B cell (primary cell): Measurements from ENCODE around the gene MAP3K5. TPM values are rescaled to one million over a fixed set of nuclear protein-coding genes. Genes with fewer than 3 reads are reported as not detected.
"Not testable (repeated sequence)": the region's sequence is repeated elsewhere in the genome, so short reads cannot be mapped to it uniquely, and the experiment has no call there.

ENCODE experiments used
- ATAC-seq: fragments of 200-7000 bp; cut with Tn5 transposase; one replicate; pipeline ENCODE4 v1.10.0; 2021; ENCODE audit warnings: low read depth, mild to moderate bottlenecking, moderate number of reproducible peaks, moderate library complexity
- CTCF ChIA-PET: fragments of 350-600 bp; sonication (Branson Sonifier 250); formaldehyde crosslinking; loops from one replicate; lab custom pipeline; 2021; ENCODE audit warnings: antibody characterized with exemption, inconsistent platforms; lab: Charles Lee
- POLR2A ChIA-PET: fragments of 350-600 bp; sonication (Branson Sonifier 250); formaldehyde crosslinking; loops from one replicate; lab custom pipeline; 2021; ENCODE audit warnings: antibody characterized with exemption; lab: Charles Lee
- DNase-seq: peaks from one replicate; pipeline ENCODE4 v3.0.0; 2013
- H2AFZ ChIP-seq: 2 replicates; pipeline ENCODE4 v1.6.1; 2012; ENCODE audit warnings: mild to moderate bottlenecking, low read depth, low read length; ENCODE audit not compliant: insufficient read depth, poor library complexity, severe bottlenecking
- H3K27ac ChIP-seq, 2 donors: 1 replicate in 1 of 2; 2 replicates in 1 of 2; pipeline ENCODE4 v1.5.1; 2012 to 2013; ENCODE audit warnings: low read length in 2 of 2, mild to moderate bottlenecking in 2 of 2, moderate library complexity in 1 of 2
- H3K27me3 ChIP-seq, 4 experiments: fragments of 200-600 bp in 1 of 4; sonication (generic) in 1 of 4; replicated peaks in 1 of 4; 1 replicate in 2 of 4; 2 replicates in 2 of 4; pipeline versions ENCODE4 v1.6.1 to v1.7.0; 2013 to 2016; ENCODE audit warnings: low read length in 3 of 4, mild to moderate bottlenecking in 2 of 4, mixed read lengths in 1 of 4, moderate library complexity in 1 of 4; ENCODE audit not compliant: insufficient read depth in 4 of 4, control insufficient read depth in 3 of 4; ENCODE audit errors: control extremely low read depth in 1 of 4
- H3K36me3 ChIP-seq, 2 experiments: replicated peaks in 1 of 2; 1 replicate in 1 of 2; 2 replicates in 1 of 2; pipeline versions ENCODE4 v1.6.1 to v1.7.1; 2013; ENCODE audit warnings: low read length in 1 of 2; ENCODE audit not compliant: insufficient read depth in 2 of 2, control insufficient read depth in 1 of 2; ENCODE audit errors: control extremely low read depth in 1 of 2, extremely low read depth in 1 of 2
- H3K4me1 ChIP-seq, 2 donors: fragments of 200-600 bp in 1 of 2; sonication (generic) in 1 of 2; 1 replicate in 1 of 2; 2 replicates in 1 of 2; pipeline versions ENCODE4 v1.5.1 to v1.6.1; 2013 to 2017; ENCODE audit warnings: low read length in 2 of 2; ENCODE audit not compliant: control insufficient read depth in 2 of 2, insufficient read depth in 2 of 2
- H3K4me2 ChIP-seq: replicated peaks from 2 replicates; pipeline ENCODE3; 2012; ENCODE audit warnings: mild to moderate bottlenecking, low read depth, low read length; ENCODE audit not compliant: poor library complexity, severe bottlenecking
- H3K4me3 ChIP-seq, 5 experiments: fragments of 200-600 bp in 1 of 5; sonication (generic) in 1 of 5; 1 replicate in 3 of 5; 2 replicates in 2 of 5; pipeline versions ENCODE4 v1.5.1 to v1.7.0; 2011 to 2016; ENCODE audit warnings: low read length in 4 of 5, mild to moderate bottlenecking in 4 of 5, low read depth in 2 of 5, control low read depth in 1 of 5, moderate library complexity in 1 of 5; ENCODE audit not compliant: insufficient read depth in 1 of 5; ENCODE audit errors: control extremely low read depth in 1 of 5, extremely low read depth in 1 of 5
- H3K79me2 ChIP-seq: fragments of 200-600 bp; sonication (generic); one replicate; pipeline ENCODE4 v1.6.0; 2016; ENCODE audit warnings: low read length; ENCODE audit not compliant: control insufficient read depth, insufficient read depth
- H3K9ac ChIP-seq: fragments of 200-600 bp; sonication (generic); 2 replicates; pipeline ENCODE4 v1.6.1; 2017; ENCODE audit warnings: mild to moderate bottlenecking, low read length, moderate library complexity
- H3K9me3 ChIP-seq, 3 donors: one replicate each; pipeline versions ENCODE4 v1.6.1 to v1.7.1; 2013; ENCODE audit warnings: low read length in 2 of 3; ENCODE audit not compliant: control insufficient read depth in 2 of 3, insufficient read depth in 1 of 3; ENCODE audit errors: control extremely low read depth in 1 of 3
- H4K20me1 ChIP-seq: 2 replicates; pipeline ENCODE4 v1.6.0; 2012; ENCODE audit warnings: mild to moderate bottlenecking, low read length; ENCODE audit not compliant: insufficient read depth, control insufficient read depth, poor library complexity, severe bottlenecking
- H3K27ac Mint-ChIP-seq: one replicate; pipeline ENCODE4 v1.8.0; 2021; ENCODE audit warnings: mixed read lengths
- H3K27me3 Mint-ChIP-seq: one replicate; pipeline ENCODE4 v1.8.0; 2021; ENCODE audit warnings: mixed read lengths
- H3K4me1 Mint-ChIP-seq: one replicate; pipeline ENCODE4 v1.8.0; 2021; ENCODE audit warnings: mixed read lengths
- H3K4me3 Mint-ChIP-seq: one replicate; pipeline ENCODE4 v1.8.0; 2021; ENCODE audit warnings: mixed read lengths
- H3K9me3 Mint-ChIP-seq: one replicate; pipeline ENCODE4 v1.8.0; 2022; ENCODE audit warnings: mixed read lengths; ENCODE audit not compliant: insufficient read depth
- CTCF ChIP-seq: fragments of 200-600 bp; IDR thresholded peaks from one replicate; pipeline ENCODE4 v1.8.0; 2022; ENCODE audit warnings: antibody characterized with exemption, mild to moderate bottlenecking
- EZH2 ChIP-seq: IDR thresholded peaks from 2 replicates; pipeline ENCODE4 v1.6.1; 2012; ENCODE audit warnings: borderline replicate concordance, low read depth, mild to moderate bottlenecking, moderate library complexity, low read length; ENCODE audit not compliant: insufficient read depth, poor library complexity, severe bottlenecking
- WGBS: methylation state at CpG from one replicate; pipeline ENCODE4 v1.1.5; 2013; ENCODE audit warnings: missing lambda C conversion rate; ENCODE audit not compliant: insufficient coverage; 5-methylcytosine and 5-hydroxymethylcytosine counted together
- intact Hi-C: fragments of 100-400 bp; cut with micrococcal nuclease; formaldehyde crosslinking; loops from one replicate; pipeline ENCODE4 v1.10.0; 2022
- polyA plus RNA-seq: library from polyadenylated mRNA; depleted of rRNA; stranded (reverse); fragments of >200 nt; gene quantifications from 2 replicates; pipeline ENCODE4 v1.2.3, GENCODE V29; 2012
- total RNA-seq, 2 donors: library from RNA; stranded (reverse); fragments of 120-200 nt in 1 of 2; gene quantifications; 1 replicate in 1 of 2; 2 replicates in 1 of 2; pipeline versions ENCODE4 v1.2.3 to v1.2.4, GENCODE V29; 2013 to 2022

MAP3K5 gene
- total and polyA plus RNA-seq, 2 donors (not counting 1 experiment from before 2014, with no cell fraction given) = 5.7 to 34.1 TPM

GRCh38 chr6:136761227-136761922 is 30.9 kb downstream of the MAP3K5 start:
- ChIA-PET CTCF (interaction anchor here (0.7 to 6.9 kb wide), 6 partner anchors 19 to 85 kb away, joined by 3 to 128 read pairs (median 4); partner anchors contain the start of gene MAP3K5), POLR2A (interaction anchor here (0.8 to 1.4 kb wide), 3 partner anchors 12 to 114 kb away, joined by 3 to 7 read pairs (median 5); partner anchors contain the start of gene MAP3K5)
- H2AFZ ChIP-seq = peak overlapping the region; percentile 53
- DNase-seq (peak; percentile 21), ATAC-seq (peak; percentile 22)
- no peak for TF ChIP-seq CTCF
- TF ChIP-seq EZH2 = no peak
- peaks cover 0 to 3% (median 0%) of the 10 kb centered on the region in 3 donors for H3K9me3 ChIP-seq
- 10% methylated on average over 2 of the region's 9 CpGs for WGBS
- H3K9ac ChIP-seq = peak overlapping the region; percentile 40
- intact Hi-C loops = loop anchor here (1.0 to 5.0 kb wide), 2 partner anchors 10 to 44 kb away; no protein-coding TSS in a partner anchor
- no peaks in the 10 kb centered on the region for H3K36me3 ChIP-seq
- H3K4me2 ChIP-seq = peak overlapping the region; percentile 71
- peaks cover 68% of the 10 kb centered on the region for H3K79me2 ChIP-seq
- peaks cover 61% of the 10 kb centered on the region in 2 donors for H3K4me1 ChIP-seq
- H3K4me1 Mint-ChIP-seq = peaks cover 67% of the 10 kb centered on the region
- H3K27ac ChIP-seq = peak overlapping the region; percentile 84 to 91
- no peaks in the 10 kb centered on the region for H4K20me1 ChIP-seq
- H3K27ac Mint-ChIP-seq = peak overlapping the region; percentile 85
- H3K9me3 Mint-ChIP-seq = no peaks in the 10 kb centered on the region
- peak overlapping the region; percentile 3 to 53 (median 19) for H3K4me3 ChIP-seq
- no peaks in the 10 kb centered on the region for H3K27me3 ChIP-seq
- H3K27me3 Mint-ChIP-seq = no peaks in the 10 kb centered on the region
- peak overlapping the region; percentile 74 for H3K4me3 Mint-ChIP-seq

GRCh38 chr6:136760781-136761180 is 31.5 kb downstream of the MAP3K5 start:
- peaks cover 65% of the 10 kb centered on the region for H3K4me1 Mint-ChIP-seq
- CTCF ChIA-PET = interaction anchor here (0.7 to 6.9 kb wide), 6 partner anchors 20 to 85 kb away, joined by 3 to 128 read pairs (median 4); partner anchors contain the start of gene MAP3K5
- DNase-seq = peak; percentile 59
- peaks cover 55 to 56% of the 10 kb centered on the region in 2 donors for H3K4me1 ChIP-seq
- H3K27ac ChIP-seq = peak overlapping the region; percentile 84 to 91
- H3K27ac Mint-ChIP-seq = peak overlapping the region; percentile 85
- not testable (repeated sequence) for H3K27me3 ChIP-seq, H4K20me1 ChIP-seq, H3K36me3 ChIP-seq, H3K27me3 Mint-ChIP-seq, H3K9me3 ChIP-seq, ATAC-seq, H3K9me3 Mint-ChIP-seq
- intact Hi-C loops = loop anchor here (1.0 to 5.0 kb wide), 2 partner anchors 9 to 43 kb away; no protein-coding TSS in a partner anchor
- WGBS = 83% methylated on average over 1 of the region's 5 CpGs
- POLR2A ChIA-PET = interaction anchor here (0.8 to 1.4 kb wide), 3 partner anchors 12 to 113 kb away, joined by 3 to 7 read pairs (median 5); partner anchors contain the start of gene MAP3K5
- peak overlapping the region; percentile 74 for H3K4me3 Mint-ChIP-seq
- H3K4me2 ChIP-seq = peak overlapping the region; percentile 71
- peak overlapping the region in 3 of 5 experiments; percentile 6 to 34 (median 22) for H3K4me3 ChIP-seq
- peak overlapping the region; percentile 53 for H2AFZ ChIP-seq
- peak overlapping the region; percentile 22 for H3K9ac ChIP-seq
- peaks cover 68% of the 10 kb centered on the region for H3K79me2 ChIP-seq
